GM18526 (cell line): ENCODE data around the gene GOLGA2.

Experiments
- POLR2A ChIP-seq: IDR thresholded peaks from 3 replicates; pipeline ENCODE4 v1.6.1; 2011; ENCODE audit not compliant: insufficient read length; ENCODE audit errors: extremely low read depth

Gene GOLGA2

DNA sequence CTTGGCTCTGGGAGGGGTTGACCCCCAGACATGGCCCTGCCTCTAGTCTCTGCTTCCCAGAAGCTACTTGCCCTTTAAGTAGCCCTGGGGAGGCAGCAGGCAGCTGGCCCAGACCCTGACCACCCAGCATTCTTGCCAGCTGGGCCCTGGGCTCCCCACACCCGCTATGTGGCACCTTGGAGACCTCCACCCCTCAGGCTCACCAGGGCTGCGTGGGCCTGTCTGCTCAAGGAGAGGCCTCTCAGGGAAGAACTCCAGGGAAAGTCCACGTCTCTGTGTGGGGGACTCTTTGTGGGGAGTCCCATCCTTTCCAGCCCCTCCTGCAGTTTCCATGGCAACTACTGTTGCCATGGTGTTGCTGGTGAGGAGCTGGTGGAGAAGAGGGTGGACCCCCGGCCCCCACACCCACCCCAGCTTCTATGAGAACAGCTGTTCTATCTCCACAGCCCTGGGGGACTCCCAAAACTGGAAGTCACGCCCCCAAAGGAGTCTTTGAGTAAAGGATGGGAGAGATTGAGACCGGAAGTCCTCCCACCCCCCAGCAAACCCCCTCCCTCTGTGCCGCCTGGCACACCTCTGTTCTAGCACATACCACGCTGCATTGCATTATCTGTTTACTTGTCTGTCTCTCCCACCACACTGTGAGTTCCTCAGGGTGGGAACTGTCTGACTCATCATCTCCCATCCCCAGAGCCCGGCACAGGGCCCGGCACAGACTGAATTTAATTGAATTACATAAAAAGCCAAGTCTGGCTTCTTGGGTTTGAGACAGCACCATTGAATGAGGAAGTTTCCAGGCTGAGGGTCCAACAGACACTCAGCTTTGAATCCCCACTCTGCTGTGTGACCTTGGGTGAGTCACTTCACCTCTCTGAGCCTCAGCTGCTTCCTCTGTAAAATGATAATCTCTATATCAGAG lies 60.1 kb downstream of the GOLGA2 start:
- TF ChIP-seq POLR2A: no peak

DNA sequence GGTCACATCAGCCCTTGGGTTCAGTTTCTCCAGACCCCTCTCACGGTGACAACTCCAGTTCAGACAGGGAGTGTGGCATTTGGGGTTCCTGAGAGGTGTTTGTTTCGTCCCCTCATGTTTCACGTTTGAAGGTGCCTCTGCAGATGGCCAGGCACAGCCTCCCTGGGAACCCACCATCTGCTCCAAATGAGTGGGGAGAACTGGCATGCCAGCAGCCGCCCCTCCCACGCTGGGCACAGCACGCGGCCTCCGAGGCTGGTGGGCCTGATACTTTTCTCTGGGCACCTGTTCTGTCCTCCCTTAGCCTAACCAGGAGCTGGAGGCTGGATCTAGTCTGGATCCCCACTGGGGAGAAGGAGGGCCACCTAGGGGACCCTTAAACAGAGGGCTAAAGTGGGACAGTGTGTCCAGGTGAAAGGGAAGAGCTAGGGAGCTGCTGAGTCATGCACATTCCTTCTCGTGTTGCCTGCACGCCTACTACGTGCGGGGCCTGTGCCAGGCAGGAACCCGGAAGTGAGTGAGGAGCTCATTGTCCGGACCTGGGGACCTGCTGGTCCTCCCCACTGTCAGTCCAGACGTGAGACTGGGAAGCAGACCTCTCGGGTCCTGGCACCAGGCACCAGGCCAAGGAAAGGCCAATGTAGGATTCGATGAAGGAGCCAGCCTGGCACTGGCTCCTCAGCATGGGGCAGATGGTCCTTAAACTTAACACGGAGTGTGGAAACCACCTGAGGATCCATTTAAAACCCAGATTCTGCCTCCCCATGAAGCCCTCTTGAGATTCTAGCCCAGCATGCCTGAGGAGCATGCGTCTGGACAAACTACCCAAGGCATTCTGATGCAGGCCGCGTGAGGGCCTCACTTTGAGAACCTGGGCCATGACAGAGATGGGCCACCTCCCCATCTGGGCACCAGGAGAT lies 61.0 kb downstream of the GOLGA2 start:
- TF ChIP-seq POLR2A: no peak

- no peak for TF ChIP-seq POLR2A
These were observed 61.9 kb downstream of the GOLGA2 start for GRCh38 chr9:128213746-128214497.

GRCh38 chr9:128211981-128212281 lies 63.9 kb downstream of the GOLGA2 start:
- no peak for TF ChIP-seq POLR2A

- no peak for TF ChIP-seq POLR2A
These were observed 64.4 kb downstream of the GOLGA2 start for GRCh38 chr9:128211186-128211980.

DNA sequence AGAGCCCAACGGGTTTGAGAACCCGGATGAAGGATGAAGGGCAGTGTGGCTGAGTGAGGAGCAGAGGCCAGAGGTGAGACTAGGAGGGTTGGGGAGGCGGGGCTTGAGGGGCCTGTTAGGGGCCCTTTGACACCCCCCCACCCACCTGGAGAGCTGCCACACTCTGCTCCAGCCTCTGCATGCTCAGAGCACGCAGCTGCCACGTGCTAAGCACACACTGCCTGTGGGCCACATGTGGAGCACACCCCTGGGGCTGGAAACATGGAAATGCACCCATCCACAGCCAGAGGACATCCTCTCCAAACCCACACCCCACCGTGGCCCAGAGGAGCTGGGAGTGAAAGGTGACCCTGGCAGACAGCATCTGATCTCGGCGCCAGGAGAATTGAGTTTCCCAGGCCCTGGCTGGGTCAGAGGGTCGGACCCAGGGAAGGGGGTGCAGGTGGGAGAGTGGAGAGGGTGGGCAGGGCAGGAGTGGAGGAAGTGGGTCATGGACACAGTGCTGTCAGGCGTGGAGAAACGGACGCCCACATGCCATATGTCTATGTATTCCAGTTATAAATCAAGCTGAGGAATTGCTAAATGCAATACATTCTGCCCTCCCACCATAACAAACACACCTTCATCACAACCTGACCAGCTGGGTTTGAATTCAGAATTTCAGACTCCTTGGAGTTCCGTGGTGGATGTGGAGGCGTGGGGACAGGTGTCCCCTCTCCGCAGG lies 66.7 kb downstream of the GOLGA2 start:
- TF ChIP-seq POLR2A: no peak

DNA sequence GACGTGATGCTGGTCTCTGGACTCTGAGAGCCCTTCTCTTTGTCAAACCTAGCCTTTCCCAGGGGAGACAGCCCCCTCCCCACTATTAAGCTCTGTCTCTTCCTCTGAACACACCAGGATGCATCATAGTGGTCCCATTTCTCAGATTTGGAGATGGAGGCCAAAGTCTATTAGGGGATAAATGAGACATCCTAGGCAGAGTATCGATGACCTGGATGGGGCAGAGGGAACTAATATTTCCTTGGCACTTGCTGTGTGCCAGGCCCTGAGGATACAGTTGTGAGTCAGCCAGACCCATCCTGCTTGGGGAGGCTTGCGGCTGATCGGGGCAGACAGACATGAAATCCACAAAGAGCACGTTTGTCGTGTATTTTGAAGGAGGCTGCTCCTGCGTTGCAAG lies 67.4 kb downstream of the GOLGA2 start:
- no peak for TF ChIP-seq POLR2A

DNA sequence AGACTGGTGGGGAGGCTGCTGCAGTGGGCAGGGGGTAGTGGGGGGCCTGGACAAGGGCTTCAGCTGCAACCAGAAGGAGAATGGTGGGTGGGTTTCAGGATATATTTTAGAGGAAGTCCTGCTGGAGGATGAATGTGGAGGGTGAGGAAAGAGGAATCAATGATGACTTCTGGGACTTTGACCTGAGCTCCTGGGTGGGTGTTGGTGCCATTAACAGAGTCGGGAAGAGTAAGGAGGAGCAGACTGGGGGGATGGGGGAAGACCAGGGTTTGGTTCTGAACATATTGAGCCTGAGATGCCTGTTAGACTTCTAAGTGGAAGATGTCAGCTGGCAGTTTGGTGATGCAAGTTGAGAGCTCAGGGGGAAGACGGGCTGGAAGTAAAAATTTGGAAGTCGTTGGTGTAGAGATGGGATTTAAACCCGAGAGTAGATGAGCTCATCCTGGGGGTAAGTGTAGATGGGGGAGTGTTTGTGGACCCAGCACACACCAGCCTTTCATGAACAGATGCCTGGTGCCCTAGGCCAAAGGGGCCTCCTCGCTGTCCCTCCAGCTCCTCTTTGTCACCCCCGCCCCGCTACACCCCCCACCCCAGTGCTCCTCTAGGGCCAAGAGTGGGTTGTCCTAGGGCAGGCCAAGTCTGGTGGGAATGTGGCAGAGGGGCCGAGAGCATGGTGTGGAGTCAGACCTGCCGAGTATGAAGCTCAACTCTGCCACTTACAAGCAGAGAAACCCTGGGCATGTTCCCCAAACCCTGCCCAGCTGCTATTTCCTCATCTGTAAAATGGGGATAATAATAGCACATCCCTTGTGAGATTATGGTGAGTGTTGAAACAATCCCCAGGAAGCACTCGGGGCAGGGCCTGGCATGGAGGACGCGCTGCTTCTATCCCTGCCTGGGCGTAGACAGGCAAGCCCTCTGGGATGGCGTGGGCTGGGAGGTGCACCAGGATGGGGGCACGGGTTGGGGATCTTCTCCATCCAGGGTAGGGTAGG lies 68.6 kb downstream of the GOLGA2 start:
- no peak for TF ChIP-seq POLR2A

- TF ChIP-seq POLR2A: no peak
These were observed 69.3 kb downstream of the GOLGA2 start for GRCh38 chr9:128206484-128206883.
